Kidney (tissue), 14 donors: ENCODE data around the gene ZDHHC7. TPM values are rescaled to one million over a fixed set of nuclear protein-coding genes. Genes with fewer than 3 reads are reported as not detected.

Experiments
- DNase-seq, 5 donors: peaks; one replicate each; pipeline ENCODE4 v3.0.0-alpha.2; 2013 to 2020
- FAIRE-seq: peaks from 2 replicates; lab custom pipeline; 2012; peaks lifted over from hg19 to GRCh38; lab: Jason Lieb, UNC
- H3K27ac ChIP-seq, 2 donors: one replicate each; pipeline ENCODE4 v1.7.0; 2013; ENCODE audit warnings: low read depth in 2 of 2, low read length in 2 of 2, inconsistent platforms in 1 of 2
- H3K27me3 ChIP-seq: one replicate; pipeline ENCODE4 v1.7.1; 2013; ENCODE audit warnings: low read length, inconsistent platforms; ENCODE audit not compliant: control insufficient read depth, insufficient read depth
- H3K36me3 ChIP-seq, 3 donors: one replicate each; pipeline versions ENCODE4 v1.7.0 to v1.7.1; 2013; ENCODE audit warnings: low read length in 3 of 3, control low read depth in 1 of 3, inconsistent platforms in 1 of 3; ENCODE audit not compliant: insufficient read depth in 3 of 3, control insufficient read depth in 2 of 3
- H3K4me1 ChIP-seq, 3 donors: one replicate each; pipeline versions ENCODE4 v1.7.0 to v1.7.1; 2013; ENCODE audit warnings: low read length in 3 of 3, inconsistent platforms in 1 of 3, low read depth in 1 of 3; ENCODE audit not compliant: control insufficient read depth in 2 of 3, insufficient read depth in 2 of 3
- H3K4me3 ChIP-seq, 3 donors: one replicate each; pipeline versions ENCODE4 v1.7.0 to v1.8.1; 2013; ENCODE audit warnings: low read length in 3 of 3, control low read depth in 1 of 3, inconsistent platforms in 1 of 3
- H3K9ac ChIP-seq, 3 donors: one replicate each; pipeline versions ENCODE4 v1.7.0 to v1.7.1; 2013; ENCODE audit warnings: low read length in 3 of 3, control low read depth in 1 of 3, inconsistent platforms in 1 of 3
- H3K9me3 ChIP-seq, 3 donors: one replicate each; pipeline versions ENCODE4 v1.7.0 to v1.7.1; 2013; ENCODE audit warnings: low read length in 3 of 3, control low read depth in 1 of 3, inconsistent platforms in 1 of 3; ENCODE audit not compliant: control insufficient read depth in 2 of 3, insufficient read depth in 1 of 3
- intact Hi-C: fragments of 100-400 bp; cut with DNase I; formaldehyde crosslinking; loops from one replicate; pipeline ENCODE4 v1.11.1; 2022
- polyA plus RNA-seq: library from polyadenylated mRNA; stranded (reverse); fragments of 350-450 nt; fragmentation: Illumina TruSeq; extraction: RNeasy Lipid Tissue Mini Kit (QIAGEN cat#74804); gene quantifications from one replicate; pipeline ENCODE4 v1.2.3, GENCODE V29; 2014; ENCODE audit warnings: low read depth, low replicate concordance; ENCODE audit not compliant: insufficient read depth
- total RNA-seq: library from RNA; stranded (reverse); fragmentation: NEBNext Ultra II Directional; extraction: Animal tissue kit (Norgen Biotek cat#: 25700); gene quantifications from one replicate; pipeline ENCODE4 v1.2.1, GENCODE V29; 2021
- TF ChIP-seq, protein P1 (sequence below): IDR thresholded peaks from 3 replicates; pipeline ENCODE4 v1.5.1; 2012; ENCODE audit warnings: mild to moderate bottlenecking, moderate library complexity, borderline replicate concordance; ENCODE audit not compliant: insufficient read depth; ENCODE audit errors: extremely low read depth
- donor health status: control.
- donor health status: control.
- donor health status: control.
- donor health status: control.
- donor health status: control.
- donor health status: DM: yes; HTN: yes; CAD: no.
- donor health status: Normal renal cell carcinoma (clear cell type).

Gene ZDHHC7
- total and polyA plus RNA-seq, 2 donors from 2014 or later: 23.4 to 54.4 TPM

DNA sequence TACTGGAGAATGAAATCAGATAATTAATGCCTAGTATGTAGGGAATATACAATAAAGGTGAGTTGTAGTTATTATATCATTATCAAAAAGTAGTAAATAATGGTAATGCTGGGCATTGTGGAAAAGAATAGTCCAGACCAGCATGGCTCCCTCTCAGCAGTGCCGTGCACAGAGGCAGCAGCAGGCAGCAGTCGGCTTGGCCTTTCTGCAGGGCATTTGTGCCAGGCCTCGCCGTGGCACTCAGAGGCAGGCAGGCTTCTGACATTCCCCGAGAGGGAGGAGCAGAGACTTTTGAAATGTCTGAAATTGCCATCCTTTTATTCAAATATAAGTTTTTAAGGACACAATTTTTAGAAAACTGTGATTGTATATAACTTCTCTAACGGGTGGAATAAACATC lies 31.3 kb upstream of the ZDHHC7 start:
- Histone ChIP-seq H3K9ac (no peak overlapping the region), H3K27me3 (no peaks in the 10 kb centered on the region), H3K4me3 (no peak overlapping the region), H3K27ac (no peak overlapping the region), H3K4me1 (no peaks in the 10 kb centered on the region), H3K36me3 (no peaks in the 10 kb centered on the region), H3K9me3 (no peaks in the 10 kb centered on the region)
- intact Hi-C loops: no loop called here
- TF ChIP-seq, protein P1, sequence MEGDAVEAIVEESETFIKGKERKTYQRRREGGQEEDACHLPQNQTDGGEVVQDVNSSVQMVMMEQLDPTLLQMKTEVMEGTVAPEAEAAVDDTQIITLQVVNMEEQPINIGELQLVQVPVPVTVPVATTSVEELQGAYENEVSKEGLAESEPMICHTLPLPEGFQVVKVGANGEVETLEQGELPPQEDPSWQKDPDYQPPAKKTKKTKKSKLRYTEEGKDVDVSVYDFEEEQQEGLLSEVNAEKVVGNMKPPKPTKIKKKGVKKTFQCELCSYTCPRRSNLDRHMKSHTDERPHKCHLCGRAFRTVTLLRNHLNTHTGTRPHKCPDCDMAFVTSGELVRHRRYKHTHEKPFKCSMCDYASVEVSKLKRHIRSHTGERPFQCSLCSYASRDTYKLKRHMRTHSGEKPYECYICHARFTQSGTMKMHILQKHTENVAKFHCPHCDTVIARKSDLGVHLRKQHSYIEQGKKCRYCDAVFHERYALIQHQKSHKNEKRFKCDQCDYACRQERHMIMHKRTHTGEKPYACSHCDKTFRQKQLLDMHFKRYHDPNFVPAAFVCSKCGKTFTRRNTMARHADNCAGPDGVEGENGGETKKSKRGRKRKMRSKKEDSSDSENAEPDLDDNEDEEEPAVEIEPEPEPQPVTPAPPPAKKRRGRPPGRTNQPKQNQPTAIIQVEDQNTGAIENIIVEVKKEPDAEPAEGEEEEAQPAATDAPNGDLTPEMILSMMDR: no peak
- DNase-seq (no peak), FAIRE-seq (no peak)

DNA sequence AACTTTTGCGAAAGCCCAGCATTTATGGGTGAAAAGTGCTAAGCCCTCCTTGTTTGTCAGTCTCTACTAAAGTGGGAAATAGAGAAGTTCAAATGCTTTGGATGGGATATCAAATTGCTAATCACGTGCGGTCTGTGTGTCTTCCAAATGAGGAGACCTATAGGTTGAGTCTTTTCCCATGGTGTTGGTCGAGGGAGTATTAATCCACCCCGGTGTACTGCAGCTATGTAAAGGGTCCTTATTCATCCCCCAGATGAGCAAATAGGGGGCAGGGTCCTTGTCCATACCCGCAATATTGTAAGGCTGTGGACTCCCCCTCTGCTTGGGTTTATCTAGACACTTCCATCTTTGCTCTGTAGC lies 30.8 kb upstream of the ZDHHC7 start:
- H3K27ac ChIP-seq: no peak overlapping the region
- intact Hi-C loops: no loop called here
- H3K9ac ChIP-seq: no peak overlapping the region
- FAIRE-seq (no peak), DNase-seq (peak in 1 of 5 donors; percentile 36)
- no peaks in the 10 kb centered on the region for H3K9me3 ChIP-seq
- no peak overlapping the region for H3K4me3 ChIP-seq
- no peaks in the 10 kb centered on the region for H3K36me3 ChIP-seq
- no peaks in the 10 kb centered on the region for H3K27me3 ChIP-seq
- TF ChIP-seq, protein P1: no peak
- no peaks in the 10 kb centered on the region for H3K4me1 ChIP-seq

DNA sequence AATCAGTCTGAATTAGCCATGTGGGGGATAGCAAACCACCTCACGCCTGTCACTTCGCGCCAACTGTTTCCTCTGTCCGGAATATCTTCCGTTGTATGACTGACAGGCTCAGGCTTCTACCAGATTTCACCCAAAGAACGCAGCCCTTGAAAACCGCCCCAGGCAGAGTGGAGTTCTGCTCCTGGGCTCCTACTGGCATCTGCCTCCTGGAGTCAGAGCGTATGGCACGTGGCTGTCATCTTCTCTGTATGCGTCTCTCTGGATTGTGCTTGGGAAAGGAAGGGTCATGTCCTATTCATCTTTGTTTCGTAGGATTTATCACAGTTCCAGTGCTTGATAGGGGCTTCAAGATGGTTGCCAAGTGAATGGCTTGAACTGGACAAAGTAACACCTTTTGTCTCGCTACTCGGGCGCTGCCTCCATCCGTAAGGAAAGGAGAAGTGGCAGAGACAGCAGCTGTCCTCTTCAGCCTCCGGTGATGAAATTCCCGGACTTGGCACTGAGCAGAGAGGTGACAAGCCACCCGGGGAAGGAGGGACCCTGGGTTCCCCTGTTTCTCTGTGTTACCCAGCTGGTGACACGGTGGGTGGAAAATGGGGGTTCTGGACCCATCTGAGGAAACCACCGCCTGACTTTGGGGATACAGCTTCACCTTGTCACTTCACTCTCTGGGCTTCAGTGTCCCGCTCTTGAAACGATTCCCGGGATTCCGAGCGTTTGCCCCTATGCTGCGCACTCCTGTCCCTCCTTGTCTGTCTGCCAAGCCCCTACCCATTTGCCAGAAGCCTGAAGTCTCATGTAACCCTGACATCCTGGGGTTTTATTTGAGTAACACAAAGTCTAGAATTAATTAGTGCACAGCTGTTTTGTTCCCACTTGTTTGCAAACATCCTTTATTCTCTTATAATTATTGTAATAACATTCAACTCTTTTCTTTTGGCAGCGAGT lies 30.2 kb upstream of the ZDHHC7 start:
- Histone ChIP-seq H3K9ac (no peak overlapping the region), H3K9me3 (no peaks in the 10 kb centered on the region), H3K4me3 (no peak overlapping the region), H3K27me3 (no peaks in the 10 kb centered on the region), H3K4me1 (no peaks in the 10 kb centered on the region), H3K36me3 (no peaks in the 10 kb centered on the region), H3K27ac (no peak overlapping the region)
- no peak for FAIRE-seq
- TF ChIP-seq, protein P1: no peak
- intact Hi-C loops: no loop called here
- DNase-seq: no peak
